ENCODE measurements around the gene CD79B. TPM values are rescaled to one million over a fixed set of nuclear protein-coding genes. Genes with fewer than 3 reads are reported as not detected.
"Not testable (repeated sequence)": the region's sequence is repeated elsewhere in the genome, so short reads cannot be mapped to it uniquely, and the experiment has no call there.

Gene CD79B
- total and polyA plus RNA-seq, 7 donors, result 0.66 to 112 (median 1.4) TPM; not detected in 1

DNA sequence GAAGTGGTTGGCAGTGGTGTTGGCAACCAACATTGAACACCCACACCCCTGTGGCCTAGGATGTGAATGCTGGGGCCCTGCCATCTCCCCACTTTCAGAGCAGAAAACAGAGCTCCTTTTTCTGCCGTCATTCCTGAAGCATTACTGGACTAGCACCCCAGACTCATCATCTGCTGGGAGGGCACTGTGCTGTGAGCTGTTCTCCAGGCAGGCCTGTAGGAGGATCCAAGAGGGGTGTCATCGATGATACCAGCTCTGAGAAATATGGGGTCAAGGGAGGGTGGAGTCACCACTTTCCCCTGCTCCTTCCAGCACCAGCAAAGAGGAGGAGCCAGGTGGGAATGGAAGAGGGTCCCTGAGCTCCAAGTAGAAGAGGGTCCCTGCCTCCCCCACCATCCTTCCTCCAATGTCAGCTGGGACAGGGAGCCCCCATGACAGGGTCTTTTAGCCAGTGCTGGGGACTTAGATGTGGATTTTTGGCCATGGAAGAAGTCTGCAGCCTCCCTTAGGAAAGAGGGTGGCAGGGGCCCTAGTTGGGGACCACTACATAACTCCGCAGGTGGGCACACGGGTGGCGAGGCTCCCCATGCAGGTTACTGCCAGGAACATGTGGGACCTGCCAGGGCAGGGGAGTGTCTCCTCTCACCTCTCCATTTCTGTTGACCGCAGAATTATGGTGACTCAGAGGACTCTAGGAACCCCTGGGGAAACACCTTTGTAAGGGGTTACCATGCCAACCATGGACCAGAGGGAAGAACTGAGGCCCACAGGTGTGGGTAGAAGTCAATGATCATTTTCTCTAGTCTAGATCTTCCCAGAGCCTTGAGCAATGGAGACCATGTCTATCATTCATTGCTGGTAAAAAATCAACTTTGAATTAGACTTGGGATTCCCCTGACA lies 33.0 kb downstream of the CD79B start:
- intact Hi-C loops (cut with DNase I); H3K4me1 ChIP-seq; H3K27ac ChIP-seq; H3K27me3 ChIP-seq; DNase-seq; H3K4me3 ChIP-seq; H3K9me3 ChIP-seq; H3K36me3 ChIP-seq: not testable (repeated sequence)
- 84 to 86% methylated on average over 6 of the region's 6 CpGs for whole genome bisulfite sequencing, 2 donors

DNA sequence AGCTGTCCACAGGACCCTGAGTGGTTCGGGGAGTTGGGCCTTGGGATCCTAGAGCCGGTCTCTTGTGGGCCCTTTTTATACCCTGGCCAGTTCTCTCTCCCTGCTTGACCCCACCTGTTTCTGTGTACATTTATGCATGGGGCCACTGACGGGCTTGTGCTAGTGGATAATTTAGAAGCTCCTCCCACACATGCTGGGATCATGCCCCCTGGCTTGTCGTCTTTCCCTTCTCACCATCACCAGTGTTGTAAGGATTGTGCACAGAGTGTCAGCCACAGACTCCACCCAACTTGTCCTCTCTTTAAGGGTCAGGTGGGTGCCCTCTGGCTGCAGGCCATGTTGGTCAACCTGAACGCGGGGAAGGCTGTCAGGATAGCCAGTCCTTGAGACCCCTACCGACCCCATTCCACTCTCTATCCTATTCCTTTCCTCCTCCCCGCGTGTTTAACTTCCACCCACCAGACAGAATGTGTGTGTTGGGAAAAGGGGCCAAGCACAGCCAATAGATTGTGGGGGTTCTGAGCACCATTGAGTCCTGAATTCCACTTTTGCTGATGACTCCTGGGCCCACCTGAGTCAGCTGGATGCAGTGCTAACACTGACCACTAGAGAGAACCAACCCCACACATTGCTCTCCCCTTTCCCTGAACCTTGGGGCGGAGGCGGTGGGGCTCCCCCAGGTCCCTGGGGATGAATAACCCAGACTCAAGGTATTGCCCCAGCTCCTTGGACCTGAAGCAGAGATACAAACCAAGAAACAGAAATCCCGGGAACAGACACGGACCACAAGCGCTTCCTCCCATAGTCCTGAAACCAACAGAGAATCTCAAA lies 35.4 kb downstream of the CD79B start, which contains the start of gene CSH1:
CSH1 (minus strand) TSS at position 51 of the 831 bp plus-strand sequence. CDS start 63 bp downstream, outside the sequence.
- H3K4me3 ChIP-seq; intact Hi-C loops (cut with DNase I); H3K27me3 ChIP-seq; H3K36me3 ChIP-seq; H3K4me1 ChIP-seq; DNase-seq; H3K9me3 ChIP-seq; H3K27ac ChIP-seq: not testable (repeated sequence)
- 82 to 91% methylated on average over 10 of the region's 14 CpGs for WGBS, 2 donors

DNA sequence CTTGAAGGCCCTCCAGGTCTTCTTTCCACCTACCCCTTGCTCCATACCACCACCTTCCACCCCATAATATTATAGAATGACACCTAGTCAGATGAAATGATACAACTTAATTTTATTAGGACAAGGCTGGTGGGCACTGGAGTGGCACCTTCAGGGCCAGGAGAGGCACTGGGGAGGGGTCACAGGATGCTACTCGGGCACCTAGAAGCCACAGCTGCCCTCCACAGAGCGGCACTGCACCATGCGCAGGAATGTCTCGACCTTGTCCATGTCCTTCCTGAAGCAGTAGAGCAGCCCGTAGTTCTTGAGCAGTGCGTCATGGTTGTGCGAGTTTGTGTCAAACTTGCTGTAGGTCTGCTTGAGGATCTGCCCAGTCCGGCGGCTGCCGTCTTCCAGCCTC lies 37.3 kb downstream of the CD79B start:
- H3K27me3 ChIP-seq; H3K36me3 ChIP-seq; H3K4me3 ChIP-seq; H3K27ac ChIP-seq; H3K9me3 ChIP-seq; intact Hi-C loops (cut with DNase I); DNase-seq; H3K4me1 ChIP-seq: not testable (repeated sequence)
- 91 to 92% methylated on average over 10 of the region's 10 CpGs for WGBS, 2 donors

DNA sequence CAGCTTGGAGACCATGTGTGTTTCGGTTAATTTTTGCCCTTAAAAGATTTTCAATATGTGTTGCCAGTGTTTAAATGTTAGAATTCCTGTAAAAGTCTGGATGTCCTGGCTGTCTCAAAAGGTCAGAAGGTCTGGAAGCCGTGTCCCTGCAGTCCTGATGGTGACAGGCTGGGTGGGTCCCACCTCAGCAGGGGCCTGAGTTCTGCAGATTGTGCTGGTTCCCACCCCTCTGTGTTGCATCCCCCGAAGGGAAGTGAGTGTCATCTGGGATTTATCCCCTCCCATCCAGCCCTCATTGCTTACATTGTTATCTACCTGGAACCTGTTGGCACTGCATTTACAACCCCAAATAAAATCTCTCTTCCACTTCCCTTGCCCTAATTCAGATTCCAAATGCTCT lies 38.1 kb downstream of the CD79B start:
- WGBS, 2 donors, result 47 to 70% methylated on average over 3 of the region's 3 CpGs
- not testable (repeated sequence) for DNase-seq

DNA sequence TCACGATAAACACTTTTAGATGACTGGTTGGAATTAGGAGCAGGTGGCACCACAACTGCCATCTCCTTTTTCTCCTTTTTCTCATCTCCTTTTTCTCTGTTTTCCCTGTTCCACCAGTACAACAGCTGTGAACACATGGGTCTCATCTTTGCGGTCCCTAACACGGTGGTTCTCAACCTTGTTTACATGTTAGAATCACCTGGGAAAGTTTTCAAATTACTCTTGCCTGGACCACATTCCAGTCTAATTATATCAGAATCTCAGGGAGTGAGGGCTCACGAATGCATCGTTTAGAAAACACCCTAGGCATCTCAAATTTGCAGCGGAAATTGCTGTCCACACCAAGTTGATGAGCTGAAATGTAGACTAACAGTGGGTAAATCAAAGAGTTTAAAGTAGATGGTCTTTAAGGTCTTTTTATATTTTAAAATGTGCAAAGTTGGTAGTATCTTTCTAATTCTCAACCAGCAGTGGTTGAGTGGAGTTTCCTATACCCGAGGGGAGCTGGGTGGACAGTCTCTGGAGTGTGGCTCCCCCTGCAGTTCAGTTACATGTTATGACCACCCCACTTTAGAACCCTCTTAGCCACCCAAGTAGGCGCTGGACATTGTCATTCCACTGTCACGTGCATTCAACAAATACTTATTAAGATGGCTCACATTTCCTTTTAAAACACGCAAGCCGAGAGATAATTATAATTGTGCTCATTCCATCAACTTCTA lies 39.7 kb downstream of the CD79B start:
- intact Hi-C loops (cut with DNase I); DNase-seq; H3K27me3 ChIP-seq; H3K4me3 ChIP-seq; H3K9me3 ChIP-seq; H3K4me1 ChIP-seq; H3K36me3 ChIP-seq; H3K27ac ChIP-seq: not testable (repeated sequence)
- 60 to 75% methylated on average over 11 of the region's 11 CpGs for WGBS, 2 donors

More for the DNA sequence above, 38.1 kb downstream of the CD79B start:
- H3K27me3 ChIP-seq; H3K27ac ChIP-seq; H3K36me3 ChIP-seq; intact Hi-C loops (cut with DNase I); H3K9me3 ChIP-seq; H3K4me1 ChIP-seq; H3K4me3 ChIP-seq: not testable (repeated sequence)

DNA sequence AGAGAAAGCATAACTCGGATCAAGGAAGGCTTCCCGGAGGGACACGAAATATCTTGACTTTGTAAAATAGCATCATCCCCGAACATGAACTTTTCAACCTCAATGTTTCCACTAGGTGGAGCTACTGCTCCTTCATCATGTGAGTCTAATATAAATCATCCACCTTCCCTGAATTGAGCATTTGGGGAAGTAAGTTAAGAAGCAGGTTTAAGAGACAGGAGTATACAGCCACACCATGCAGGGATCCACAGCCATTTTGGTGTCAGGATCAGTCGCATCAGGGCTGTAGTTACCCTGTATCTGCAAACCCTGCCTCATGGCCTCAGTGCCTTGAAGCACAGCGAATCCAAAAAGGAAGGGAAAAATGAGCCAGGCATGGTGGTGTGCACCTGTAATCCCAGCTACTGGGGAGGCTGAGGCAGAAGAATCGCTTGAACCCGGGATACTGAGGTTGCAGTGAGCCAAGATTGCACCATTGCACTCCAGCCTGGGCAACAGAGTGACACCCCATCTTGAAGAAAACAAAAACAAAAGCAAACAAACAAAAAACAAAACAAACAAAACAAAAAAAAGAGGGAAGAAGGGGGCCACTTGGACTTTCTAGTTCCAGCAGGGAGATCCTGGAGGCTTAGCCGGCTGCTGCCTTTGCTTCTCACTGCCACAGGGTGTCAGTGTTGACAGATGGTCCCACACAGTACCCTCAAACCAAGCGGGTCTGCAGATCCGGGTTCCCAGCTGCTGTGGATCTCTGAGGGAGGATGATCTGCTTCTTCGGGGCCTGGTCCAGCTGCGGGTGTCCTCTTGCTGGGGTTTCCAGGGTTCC lies 42.9 kb downstream of the CD79B start:
- TF ChIP-seq, protein P1, sequence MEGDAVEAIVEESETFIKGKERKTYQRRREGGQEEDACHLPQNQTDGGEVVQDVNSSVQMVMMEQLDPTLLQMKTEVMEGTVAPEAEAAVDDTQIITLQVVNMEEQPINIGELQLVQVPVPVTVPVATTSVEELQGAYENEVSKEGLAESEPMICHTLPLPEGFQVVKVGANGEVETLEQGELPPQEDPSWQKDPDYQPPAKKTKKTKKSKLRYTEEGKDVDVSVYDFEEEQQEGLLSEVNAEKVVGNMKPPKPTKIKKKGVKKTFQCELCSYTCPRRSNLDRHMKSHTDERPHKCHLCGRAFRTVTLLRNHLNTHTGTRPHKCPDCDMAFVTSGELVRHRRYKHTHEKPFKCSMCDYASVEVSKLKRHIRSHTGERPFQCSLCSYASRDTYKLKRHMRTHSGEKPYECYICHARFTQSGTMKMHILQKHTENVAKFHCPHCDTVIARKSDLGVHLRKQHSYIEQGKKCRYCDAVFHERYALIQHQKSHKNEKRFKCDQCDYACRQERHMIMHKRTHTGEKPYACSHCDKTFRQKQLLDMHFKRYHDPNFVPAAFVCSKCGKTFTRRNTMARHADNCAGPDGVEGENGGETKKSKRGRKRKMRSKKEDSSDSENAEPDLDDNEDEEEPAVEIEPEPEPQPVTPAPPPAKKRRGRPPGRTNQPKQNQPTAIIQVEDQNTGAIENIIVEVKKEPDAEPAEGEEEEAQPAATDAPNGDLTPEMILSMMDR (IDR thresholded peaks at IDR 0.05), result peak in 1 of 4 experiments; percentile 26
- H3K4me3 ChIP-seq; intact Hi-C loops (cut with DNase I); DNase-seq; H3K36me3 ChIP-seq; H3K27me3 ChIP-seq; H3K27ac ChIP-seq; H3K4me1 ChIP-seq; H3K9me3 ChIP-seq: not testable (repeated sequence)
- 29 to 32% methylated on average over 13 of the region's 13 CpGs for WGBS, 2 donors

DNA sequence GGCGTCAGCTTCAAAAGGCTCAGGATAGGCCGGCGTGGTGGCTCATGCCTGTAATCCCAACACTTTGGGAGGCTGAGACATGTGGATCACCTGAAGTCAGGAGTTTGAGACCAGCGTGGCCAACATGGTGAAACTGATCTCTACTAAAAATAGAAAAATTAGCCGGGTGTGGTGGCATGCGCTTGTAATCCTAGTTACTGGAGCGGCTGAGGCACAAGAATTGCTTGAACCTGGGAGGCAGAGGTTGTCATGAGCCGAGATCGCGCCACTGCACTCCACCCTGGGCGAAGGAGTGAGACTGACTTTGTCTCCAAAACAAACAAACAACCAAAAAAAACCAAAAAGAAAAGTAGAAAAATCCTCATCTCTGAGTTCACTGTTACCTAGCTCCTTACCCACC lies 47.0 kb downstream of the CD79B start:
- H3K9me3 ChIP-seq; H3K36me3 ChIP-seq; H3K27me3 ChIP-seq; DNase-seq; intact Hi-C loops (cut with DNase I); H3K4me1 ChIP-seq; H3K27ac ChIP-seq; H3K4me3 ChIP-seq: not testable (repeated sequence)
- 77 to 92% methylated on average over 11 of the region's 11 CpGs for WGBS, 2 donors

All from sigmoid colon (tissue), 7 donors.